Measurements from ENCODE around the gene FAM236D.
"Not testable (repeated sequence)": the region's sequence is repeated elsewhere in the genome, so short reads cannot be mapped to it uniquely, and the experiment has no call there.

- TF ChIP-seq, protein P1, sequence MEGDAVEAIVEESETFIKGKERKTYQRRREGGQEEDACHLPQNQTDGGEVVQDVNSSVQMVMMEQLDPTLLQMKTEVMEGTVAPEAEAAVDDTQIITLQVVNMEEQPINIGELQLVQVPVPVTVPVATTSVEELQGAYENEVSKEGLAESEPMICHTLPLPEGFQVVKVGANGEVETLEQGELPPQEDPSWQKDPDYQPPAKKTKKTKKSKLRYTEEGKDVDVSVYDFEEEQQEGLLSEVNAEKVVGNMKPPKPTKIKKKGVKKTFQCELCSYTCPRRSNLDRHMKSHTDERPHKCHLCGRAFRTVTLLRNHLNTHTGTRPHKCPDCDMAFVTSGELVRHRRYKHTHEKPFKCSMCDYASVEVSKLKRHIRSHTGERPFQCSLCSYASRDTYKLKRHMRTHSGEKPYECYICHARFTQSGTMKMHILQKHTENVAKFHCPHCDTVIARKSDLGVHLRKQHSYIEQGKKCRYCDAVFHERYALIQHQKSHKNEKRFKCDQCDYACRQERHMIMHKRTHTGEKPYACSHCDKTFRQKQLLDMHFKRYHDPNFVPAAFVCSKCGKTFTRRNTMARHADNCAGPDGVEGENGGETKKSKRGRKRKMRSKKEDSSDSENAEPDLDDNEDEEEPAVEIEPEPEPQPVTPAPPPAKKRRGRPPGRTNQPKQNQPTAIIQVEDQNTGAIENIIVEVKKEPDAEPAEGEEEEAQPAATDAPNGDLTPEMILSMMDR (IDR thresholded peaks at IDR 0.05): not testable (repeated sequence)
- TF ChIP-seq RXRA (IDR thresholded peaks at IDR 0.05; ENCODE audit: borderline replicate concordance, low read depth); EP300 (IDR thresholded peaks at IDR 0.05; ENCODE audit: borderline replicate concordance in 1 of 2, low read depth in 1 of 2, low read length in 1 of 2); RAD21 (IDR thresholded peaks at IDR 0.05; ENCODE audit: low read length); GATA2 (CRISPR knock-in tag; IDR thresholded peaks at IDR 0.05); SMC3 (IDR thresholded peaks at IDR 0.05; ENCODE audit: low read depth, low read length); POLR2AphosphoS5 (IDR thresholded peaks at IDR 0.05; ENCODE audit: low read depth, low read length); YY1 (IDR thresholded peaks at IDR 0.05; ENCODE audit: low read depth); CHD2 (IDR thresholded peaks at IDR 0.05; ENCODE audit: low read length, partially characterized antibody); NRF1 (IDR thresholded peaks at IDR 0.05; ENCODE audit: low read depth, low read length); TEAD4 (IDR thresholded peaks at IDR 0.05; ENCODE audit: borderline replicate concordance, insufficient read depth); RFX5 (IDR thresholded peaks at IDR 0.05; ENCODE audit: low read length); ELF1 (IDR thresholded peaks at IDR 0.05): not testable (repeated sequence)
- TF ChIP-seq, protein P2, sequence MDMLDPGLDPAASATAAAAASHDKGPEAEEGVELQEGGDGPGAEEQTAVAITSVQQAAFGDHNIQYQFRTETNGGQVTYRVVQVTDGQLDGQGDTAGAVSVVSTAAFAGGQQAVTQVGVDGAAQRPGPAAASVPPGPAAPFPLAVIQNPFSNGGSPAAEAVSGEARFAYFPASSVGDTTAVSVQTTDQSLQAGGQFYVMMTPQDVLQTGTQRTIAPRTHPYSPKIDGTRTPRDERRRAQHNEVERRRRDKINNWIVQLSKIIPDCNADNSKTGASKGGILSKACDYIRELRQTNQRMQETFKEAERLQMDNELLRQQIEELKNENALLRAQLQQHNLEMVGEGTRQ (IDR thresholded peaks at IDR 0.05; ENCODE audit: borderline replicate concordance, low read depth, low read length): not testable (repeated sequence)
These were observed 29.9 kb downstream of the FAM236D start for GRCh38 chrX:72778146-72778545.

Data from SK-N-SH (cell line).